Measurements from ENCODE around the gene RIMS1.

DNA sequence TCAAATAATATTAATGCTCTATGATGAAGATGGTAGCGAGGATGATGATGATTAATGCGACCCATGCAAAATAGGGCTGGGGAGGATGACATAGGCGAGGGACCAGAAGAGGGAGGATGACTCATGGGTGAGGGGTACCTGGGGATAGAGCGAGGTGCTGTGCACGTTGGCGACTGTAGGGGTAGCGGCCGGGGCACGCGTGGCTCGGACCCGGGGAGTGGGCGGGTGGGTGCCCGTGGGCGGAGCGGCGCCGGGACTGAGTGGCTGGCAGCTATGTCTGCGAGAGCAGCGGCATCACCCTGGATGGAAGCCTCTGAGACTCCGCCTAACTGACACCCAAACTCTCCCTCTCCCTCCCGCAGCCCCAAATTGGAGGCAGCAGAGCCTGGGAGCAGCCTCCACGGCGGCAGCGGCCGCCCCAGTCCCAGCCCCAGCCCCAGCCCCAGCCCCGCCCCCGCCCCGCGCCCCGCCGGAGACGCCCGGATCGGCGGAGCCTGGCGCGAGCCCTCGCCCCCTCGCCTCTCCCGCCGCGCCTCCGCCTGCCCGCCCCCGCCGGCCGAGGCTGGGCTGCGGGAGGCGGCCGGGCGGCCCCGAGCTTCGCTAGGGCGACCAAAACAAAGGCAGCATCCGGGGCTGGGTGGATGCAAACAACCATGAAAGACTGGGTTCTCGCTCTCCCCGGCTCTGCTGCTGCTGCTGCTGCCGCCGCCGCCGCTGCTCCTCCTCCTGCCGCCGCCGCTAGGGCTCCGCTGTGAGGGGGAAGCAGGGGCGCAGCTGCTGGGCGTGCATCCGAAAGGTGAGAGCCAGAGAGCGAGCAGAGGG lies at the start of gene RIMS1:
- TF ChIP-seq, protein P1, sequence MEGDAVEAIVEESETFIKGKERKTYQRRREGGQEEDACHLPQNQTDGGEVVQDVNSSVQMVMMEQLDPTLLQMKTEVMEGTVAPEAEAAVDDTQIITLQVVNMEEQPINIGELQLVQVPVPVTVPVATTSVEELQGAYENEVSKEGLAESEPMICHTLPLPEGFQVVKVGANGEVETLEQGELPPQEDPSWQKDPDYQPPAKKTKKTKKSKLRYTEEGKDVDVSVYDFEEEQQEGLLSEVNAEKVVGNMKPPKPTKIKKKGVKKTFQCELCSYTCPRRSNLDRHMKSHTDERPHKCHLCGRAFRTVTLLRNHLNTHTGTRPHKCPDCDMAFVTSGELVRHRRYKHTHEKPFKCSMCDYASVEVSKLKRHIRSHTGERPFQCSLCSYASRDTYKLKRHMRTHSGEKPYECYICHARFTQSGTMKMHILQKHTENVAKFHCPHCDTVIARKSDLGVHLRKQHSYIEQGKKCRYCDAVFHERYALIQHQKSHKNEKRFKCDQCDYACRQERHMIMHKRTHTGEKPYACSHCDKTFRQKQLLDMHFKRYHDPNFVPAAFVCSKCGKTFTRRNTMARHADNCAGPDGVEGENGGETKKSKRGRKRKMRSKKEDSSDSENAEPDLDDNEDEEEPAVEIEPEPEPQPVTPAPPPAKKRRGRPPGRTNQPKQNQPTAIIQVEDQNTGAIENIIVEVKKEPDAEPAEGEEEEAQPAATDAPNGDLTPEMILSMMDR (IDR thresholded peaks at IDR 0.05) = no peak
- TF ChIP-seq POLR2A (IDR thresholded peaks at IDR 0.05) = no peak

Data from esophagus squamous epithelium (tissue), 4 donors.